HEK293 (cell line): ENCODE measurements around the gene CFHR1.
"Not testable (repeated sequence)": the region's sequence is repeated elsewhere in the genome, so short reads cannot be mapped to it uniquely, and the experiment has no call there.

Experiments used
- CTCF ChIA-PET: fragments of 350-600 bp; formaldehyde crosslinking; extraction: SDS; loops from one replicate; lab custom pipeline; 2021; ENCODE audit warnings: antibody characterized with exemption; lab: Yijun Ruan, JAX
- POLR2A ChIA-PET: fragments of 300-600 bp; formaldehyde crosslinking; extraction: SDS; loops from one replicate; lab custom pipeline; 2020; ENCODE audit warnings: antibody characterized with exemption, inconsistent platforms; lab: Yijun Ruan, JAX
- H3K27ac ChIP-seq: fragments of 200-500 bp; sonication (Bioruptor generic); 2 replicates; pipeline ENCODE4 v1.5.1; 2014; ENCODE audit warnings: low read depth, low read length, control low read depth, inconsistent platforms; ENCODE audit errors: extremely low read depth
- H3K36me3 ChIP-seq, 2 experiments: fragments of 200-500 bp in 1 of 2; sonication (Bioruptor generic) in 1 of 2; 1 replicate in 1 of 2; 2 replicates in 1 of 2; pipeline ENCODE4 v1.5.1; 2014 to 2017; ENCODE audit warnings: inconsistent platforms in 2 of 2, low read length in 2 of 2; ENCODE audit not compliant: control insufficient read depth in 2 of 2, insufficient read depth in 1 of 2
- H3K4me1 ChIP-seq: fragments of 200-500 bp; sonication (Bioruptor generic); 2 replicates; pipeline ENCODE4 v1.5.1; 2014; ENCODE audit warnings: mild to moderate bottlenecking, low read length, inconsistent platforms; ENCODE audit not compliant: control insufficient read depth, insufficient read depth
- H3K4me3 ChIP-seq: 2 replicates; pipeline ENCODE4 v1.5.1; 2011; ENCODE audit warnings: low read depth, mild to moderate bottlenecking, control low read depth, low read length, moderate library complexity
- H3K9me3 ChIP-seq: fragments of 200-500 bp; sonication (Bioruptor generic); 2 replicates; pipeline ENCODE4 v1.5.1; 2014; ENCODE audit warnings: low read depth, low read length, inconsistent platforms; ENCODE audit not compliant: control insufficient read depth, insufficient read depth
- BCL6B ChIP-seq: fragments of 450-650 bp; formaldehyde crosslinking; IDR thresholded peaks from 2 replicates; pipeline ENCODE4 v1.5.1; 2017; ENCODE audit warnings: missing biosample characterization, missing genetic modification characterization
- FEZF1 ChIP-seq: fragments of 450-650 bp; formaldehyde crosslinking; IDR thresholded peaks from 2 replicates; pipeline ENCODE4 v1.5.1; 2016; ENCODE audit warnings: missing biosample characterization, missing genetic modification characterization
- INSM2 ChIP-seq: fragments of 450-650 bp; formaldehyde crosslinking; IDR thresholded peaks from 2 replicates; pipeline ENCODE4 v1.5.1; 2016; ENCODE audit warnings: missing biosample characterization, missing genetic modification characterization
- KLF17 ChIP-seq: fragments of 450-650 bp; formaldehyde crosslinking; IDR thresholded peaks from 2 replicates; pipeline ENCODE4 v1.5.1; 2016; ENCODE audit warnings: missing biosample characterization, missing genetic modification characterization
- PRDM2 ChIP-seq: fragments of 450-650 bp; formaldehyde crosslinking; IDR thresholded peaks from 2 replicates; pipeline ENCODE4 v1.5.1; 2016; ENCODE audit warnings: missing biosample characterization, missing genetic modification characterization, borderline replicate concordance
- REPIN1 ChIP-seq: fragments of 450-650 bp; formaldehyde crosslinking; IDR thresholded peaks from 2 replicates; pipeline ENCODE4 v1.5.1; 2017; ENCODE audit warnings: missing biosample characterization, missing genetic modification characterization, low read depth
- ZBTB10 ChIP-seq: fragments of 450-650 bp; formaldehyde crosslinking; IDR thresholded peaks from 2 replicates; pipeline ENCODE4 v1.5.1; 2016; ENCODE audit warnings: missing biosample characterization, missing genetic modification characterization
- ZBTB26 ChIP-seq: fragments of 450-650 bp; formaldehyde crosslinking; optimal IDR thresholded peaks from 2 replicates; pipeline ENCODE3; 2016; ENCODE audit warnings: missing biosample characterization, mild to moderate bottlenecking, missing genetic modification characterization
- ZNF10 ChIP-seq: fragments of 450-650 bp; formaldehyde crosslinking; IDR thresholded peaks from 2 replicates; pipeline ENCODE4 v1.5.1; 2017; ENCODE audit warnings: missing biosample characterization, missing genetic modification characterization
- ZNF121 ChIP-seq: fragments of 450-650 bp; formaldehyde crosslinking; IDR thresholded peaks from 2 replicates; pipeline ENCODE4 v1.5.1; 2016; ENCODE audit warnings: missing biosample characterization, missing genetic modification characterization
- ZNF138 ChIP-seq: fragments of 450-650 bp; formaldehyde crosslinking; IDR thresholded peaks from 2 replicates; pipeline ENCODE4 v1.5.1; 2016; ENCODE audit warnings: missing biosample characterization, missing genetic modification characterization, borderline replicate concordance
- ZNF24 ChIP-seq: fragments of 450-650 bp; formaldehyde crosslinking; IDR thresholded peaks from 2 replicates; pipeline ENCODE4 v1.5.1; 2016; ENCODE audit warnings: missing biosample characterization, missing genetic modification characterization
- ZNF335 ChIP-seq: fragments of 450-650 bp; formaldehyde crosslinking; conservative IDR thresholded peaks from 2 replicates; pipeline ENCODE4 v1.5.1; 2016; ENCODE audit warnings: missing biosample characterization, missing genetic modification characterization
- ZNF488 ChIP-seq: fragments of 450-650 bp; formaldehyde crosslinking; IDR thresholded peaks from 2 replicates; pipeline ENCODE4 v1.5.1; 2016; ENCODE audit warnings: missing biosample characterization, missing genetic modification characterization
- ZNF549 ChIP-seq: fragments of 450-650 bp; IDR thresholded peaks from 2 replicates; pipeline ENCODE4 v1.5.1; 2018; ENCODE audit warnings: missing biosample characterization, missing genetic modification characterization, mild to moderate bottlenecking, inconsistent platforms, moderate library complexity
- ZNF624 ChIP-seq: fragments of 450-650 bp; formaldehyde crosslinking; IDR thresholded peaks from 2 replicates; pipeline ENCODE4 v1.5.1; 2017; ENCODE audit warnings: missing biosample characterization, missing genetic modification characterization
- ZNF670 ChIP-seq: fragments of 450-650 bp; formaldehyde crosslinking; IDR thresholded peaks from 2 replicates; pipeline ENCODE4 v1.5.1; 2016; ENCODE audit warnings: missing biosample characterization, missing genetic modification characterization, low read depth

The CFHR1 gene

GRCh38 chr1:196808529-196809235 lies 10.8 kb upstream of the CFHR1 start:
- Histone ChIP-seq H3K9me3 (no peaks in the 10 kb centered on the region), H3K4me3 (no peak overlapping the region), H3K27ac (no peak overlapping the region), H3K4me1 (no peaks in the 10 kb centered on the region), H3K36me3 (no peaks in the 10 kb centered on the region)
- POLR2A ChIA-PET, result no interaction called here
- TF ChIP-seq ZNF624 (tag by site-specific recombination), result no peak
- TF ChIP-seq ZBTB10 (tag by site-specific recombination), result no peak
- TF ChIP-seq ZBTB26 (tag by site-specific recombination), result no peak
- TF ChIP-seq INSM2 (tag by site-specific recombination), result no peak
- TF ChIP-seq FEZF1 (tag by site-specific recombination), result no peak
- no peak for TF ChIP-seq ZNF121 (tag by site-specific recombination)
- TF ChIP-seq ZNF335 (tag by site-specific recombination), result no peak
- TF ChIP-seq ZNF138 (tag by site-specific recombination), result no peak
- TF ChIP-seq ZNF488 (tag by site-specific recombination), result no peak
- no peak for TF ChIP-seq PRDM2 (tag by site-specific recombination)
- no peak for TF ChIP-seq KLF17 (tag by site-specific recombination)
- no peak for TF ChIP-seq BCL6B (tag by site-specific recombination)
- no peak for TF ChIP-seq REPIN1
- TF ChIP-seq ZNF10 (tag by site-specific recombination), result no peak
- TF ChIP-seq ZNF549 (tag by site-specific recombination), result no peak
- TF ChIP-seq ZNF24 (tag by site-specific recombination), result no peak
- TF ChIP-seq ZNF670 (tag by site-specific recombination), result no peak
- CTCF ChIA-PET, result no interaction called here

GRCh38 chr1:196817442-196817841 lies 2.1 kb upstream of the CFHR1 start:
- H3K27ac ChIP-seq, H3K4me1 ChIP-seq, H3K9me3 ChIP-seq, H3K4me3 ChIP-seq, POLR2A ChIA-PET, H3K36me3 ChIP-seq, CTCF ChIA-PET: not testable (repeated sequence)
